ENCODE data around the gene TSEN54.

Gene TSEN54

GRCh38 chr17:75499313-75500022 is 16.9 kb upstream of the TSEN54 start:
- Histone ChIP-seq H3K9me3 (ENCODE audit: control insufficient read depth in 1 of 2, low read length in 2 of 2) (no peaks in the 10 kb centered on the region), H3K27ac (ENCODE audit: low read length) (no peak overlapping the region), H3K4me1 (ENCODE audit: control insufficient read depth in 1 of 2, insufficient read depth in 2 of 2, low read length in 2 of 2) (peaks cover 0 to 23% of the 10 kb centered on the region in 2 donors)

GRCh38 chr17:75500419-75501216 is 15.7 kb upstream of the TSEN54 start:
- no peaks in the 10 kb centered on the region for H3K9me3 ChIP-seq (ENCODE audit: control insufficient read depth in 1 of 2, low read length in 2 of 2)
- H3K4me1 ChIP-seq (ENCODE audit: control insufficient read depth in 1 of 2, insufficient read depth in 2 of 2, low read length in 2 of 2): peaks cover 0 to 23% of the 10 kb centered on the region in 2 donors
- no peaks in the 10 kb centered on the region for H3K27me3 ChIP-seq (ENCODE audit: low read depth, low read length)
- H3K4me3 ChIP-seq (ENCODE audit: low read depth in 1 of 2, low read length in 2 of 2): no peak overlapping the region
- H3K27ac ChIP-seq (ENCODE audit: low read length): no peak overlapping the region
- peaks cover 13 to 67% of the 10 kb centered on the region in 2 donors for H3K36me3 ChIP-seq (ENCODE audit: control insufficient read depth in 1 of 2, insufficient read depth in 2 of 2, low read length in 2 of 2)

More at GRCh38 chr17:75499313-75500022, 16.9 kb upstream of the TSEN54 start:
- H3K27me3 ChIP-seq (ENCODE audit: low read depth, low read length): no peaks in the 10 kb centered on the region
- no peak overlapping the region for H3K4me3 ChIP-seq (ENCODE audit: low read depth in 1 of 2, low read length in 2 of 2)
- peaks cover 17 to 69% of the 10 kb centered on the region in 2 donors for H3K36me3 ChIP-seq (ENCODE audit: control insufficient read depth in 1 of 2, insufficient read depth in 2 of 2, low read length in 2 of 2)

GRCh38 chr17:75501378-75502071 is 14.8 kb upstream of the TSEN54 start:
- Histone ChIP-seq H3K27ac (ENCODE audit: low read length) (no peak overlapping the region), H3K4me1 (ENCODE audit: control insufficient read depth in 1 of 2, insufficient read depth in 2 of 2, low read length in 2 of 2) (peaks cover 0 to 23% of the 10 kb centered on the region in 2 donors), H3K36me3 (ENCODE audit: control insufficient read depth in 1 of 2, insufficient read depth in 2 of 2, low read length in 2 of 2) (peaks cover 8 to 67% of the 10 kb centered on the region in 2 donors), H3K27me3 (ENCODE audit: low read depth, low read length) (no peaks in the 10 kb centered on the region), H3K9me3 (ENCODE audit: control insufficient read depth in 1 of 2, low read length in 2 of 2) (no peaks in the 10 kb centered on the region), H3K4me3 (ENCODE audit: low read depth in 1 of 2, low read length in 2 of 2) (no peak overlapping the region)

GRCh38 chr17:75502072-75502720 is 14.1 kb upstream of the TSEN54 start:
- Histone ChIP-seq H3K9me3 (ENCODE audit: control insufficient read depth in 1 of 2, low read length in 2 of 2) (no peaks in the 10 kb centered on the region), H3K4me1 (ENCODE audit: control insufficient read depth in 1 of 2, insufficient read depth in 2 of 2, low read length in 2 of 2) (peaks cover 0 to 23% of the 10 kb centered on the region in 2 donors), H3K27me3 (ENCODE audit: low read depth, low read length) (no peaks in the 10 kb centered on the region), H3K27ac (ENCODE audit: low read length) (no peak overlapping the region), H3K4me3 (ENCODE audit: low read depth in 1 of 2, low read length in 2 of 2) (no peak overlapping the region), H3K36me3 (ENCODE audit: control insufficient read depth in 1 of 2, insufficient read depth in 2 of 2, low read length in 2 of 2) (peaks cover 8 to 68% of the 10 kb centered on the region in 2 donors)

- Histone ChIP-seq H3K4me3 (ENCODE audit: low read depth in 1 of 2, low read length in 2 of 2) (no peak overlapping the region), H3K4me1 (ENCODE audit: control insufficient read depth in 1 of 2, insufficient read depth in 2 of 2, low read length in 2 of 2) (peaks cover 0 to 23% of the 10 kb centered on the region in 2 donors), H3K36me3 (ENCODE audit: control insufficient read depth in 1 of 2, insufficient read depth in 2 of 2, low read length in 2 of 2) (peaks cover 8 to 66% of the 10 kb centered on the region in 2 donors), H3K27ac (ENCODE audit: low read length) (no peak overlapping the region), H3K27me3 (ENCODE audit: low read depth, low read length) (no peaks in the 10 kb centered on the region), H3K9me3 (ENCODE audit: control insufficient read depth in 1 of 2, low read length in 2 of 2) (no peaks in the 10 kb centered on the region)
Observed at GRCh38 chr17:75502721-75503329, 13.5 kb upstream of the TSEN54 start.

GRCh38 chr17:75503337-75503950 is 12.9 kb upstream of the TSEN54 start:
- Histone ChIP-seq H3K9me3 (ENCODE audit: control insufficient read depth in 1 of 2, low read length in 2 of 2) (no peaks in the 10 kb centered on the region), H3K4me3 (ENCODE audit: low read depth in 1 of 2, low read length in 2 of 2) (no peak overlapping the region), H3K4me1 (ENCODE audit: control insufficient read depth in 1 of 2, insufficient read depth in 2 of 2, low read length in 2 of 2) (peaks cover 0 to 27% of the 10 kb centered on the region in 2 donors), H3K27ac (ENCODE audit: low read length) (no peak overlapping the region), H3K36me3 (ENCODE audit: control insufficient read depth in 1 of 2, insufficient read depth in 2 of 2, low read length in 2 of 2) (peaks cover 8 to 60% of the 10 kb centered on the region in 2 donors), H3K27me3 (ENCODE audit: low read depth, low read length) (no peaks in the 10 kb centered on the region)

- Histone ChIP-seq H3K9me3 (ENCODE audit: control insufficient read depth in 1 of 2, low read length in 2 of 2) (no peaks in the 10 kb centered on the region), H3K4me3 (ENCODE audit: low read depth in 1 of 2, low read length in 2 of 2) (no peak overlapping the region), H3K4me1 (ENCODE audit: control insufficient read depth in 1 of 2, insufficient read depth in 2 of 2, low read length in 2 of 2) (peaks cover 5 to 27% of the 10 kb centered on the region in 2 donors), H3K27ac (ENCODE audit: low read length) (no peak overlapping the region), H3K27me3 (ENCODE audit: low read depth, low read length) (no peaks in the 10 kb centered on the region), H3K36me3 (ENCODE audit: control insufficient read depth in 1 of 2, insufficient read depth in 2 of 2, low read length in 2 of 2) (peaks cover 8 to 60% of the 10 kb centered on the region in 2 donors)
Observed at GRCh38 chr17:75503976-75504346, 12.4 kb upstream of the TSEN54 start.

GRCh38 chr17:75504347-75505151 is 11.8 kb upstream of the TSEN54 start:
- Histone ChIP-seq H3K4me1 (ENCODE audit: control insufficient read depth in 1 of 2, insufficient read depth in 2 of 2, low read length in 2 of 2) (peaks cover 9 to 29% of the 10 kb centered on the region in 2 donors), H3K27ac (ENCODE audit: low read length) (no peak overlapping the region), H3K4me3 (ENCODE audit: low read depth in 1 of 2, low read length in 2 of 2) (no peak overlapping the region), H3K27me3 (ENCODE audit: low read depth, low read length) (no peaks in the 10 kb centered on the region), H3K9me3 (ENCODE audit: control insufficient read depth in 1 of 2, low read length in 2 of 2) (no peaks in the 10 kb centered on the region), H3K36me3 (ENCODE audit: control insufficient read depth in 1 of 2, insufficient read depth in 2 of 2, low read length in 2 of 2) (peaks cover 8 to 56% of the 10 kb centered on the region in 2 donors)

GRCh38 chr17:75505152-75505409 is 11.2 kb upstream of the TSEN54 start:
- H3K27ac ChIP-seq (ENCODE audit: low read length): no peak overlapping the region
- H3K4me1 ChIP-seq (ENCODE audit: control insufficient read depth in 1 of 2, insufficient read depth in 2 of 2, low read length in 2 of 2): peaks cover 9 to 31% of the 10 kb centered on the region in 2 donors

GRCh38 chr17:75505640-75506039 is 10.7 kb upstream of the TSEN54 start:
- no peaks in the 10 kb centered on the region for H3K27me3 ChIP-seq (ENCODE audit: low read depth, low read length)
- H3K27ac ChIP-seq (ENCODE audit: low read length): no peak overlapping the region
- H3K4me3 ChIP-seq (ENCODE audit: low read depth in 1 of 2, low read length in 2 of 2): no peak overlapping the region
- no peaks in the 10 kb centered on the region for H3K9me3 ChIP-seq (ENCODE audit: control insufficient read depth in 1 of 2, low read length in 2 of 2)
- peaks cover 9 to 33% of the 10 kb centered on the region in 2 donors for H3K4me1 ChIP-seq (ENCODE audit: control insufficient read depth in 1 of 2, insufficient read depth in 2 of 2, low read length in 2 of 2)
- peaks cover 8 to 46% of the 10 kb centered on the region in 2 donors for H3K36me3 ChIP-seq (ENCODE audit: control insufficient read depth in 1 of 2, insufficient read depth in 2 of 2, low read length in 2 of 2)

More at GRCh38 chr17:75505152-75505409, 11.2 kb upstream of the TSEN54 start:
- Histone ChIP-seq H3K36me3 (ENCODE audit: control insufficient read depth in 1 of 2, insufficient read depth in 2 of 2, low read length in 2 of 2) (peaks cover 8 to 51% of the 10 kb centered on the region in 2 donors), H3K4me3 (ENCODE audit: low read depth in 1 of 2, low read length in 2 of 2) (no peak overlapping the region), H3K9me3 (ENCODE audit: control insufficient read depth in 1 of 2, low read length in 2 of 2) (no peaks in the 10 kb centered on the region), H3K27me3 (ENCODE audit: low read depth, low read length) (no peaks in the 10 kb centered on the region)
